Fibroblast of the conjunctiva (primary cell): Measurements from ENCODE around the gene FGF11.

Experiments used
- DNase-seq: peaks from one replicate; pipeline ENCODE4 v3.0.0-alpha.2; 2010; ENCODE audit warnings: low read depth

The FGF11 gene

DNA sequence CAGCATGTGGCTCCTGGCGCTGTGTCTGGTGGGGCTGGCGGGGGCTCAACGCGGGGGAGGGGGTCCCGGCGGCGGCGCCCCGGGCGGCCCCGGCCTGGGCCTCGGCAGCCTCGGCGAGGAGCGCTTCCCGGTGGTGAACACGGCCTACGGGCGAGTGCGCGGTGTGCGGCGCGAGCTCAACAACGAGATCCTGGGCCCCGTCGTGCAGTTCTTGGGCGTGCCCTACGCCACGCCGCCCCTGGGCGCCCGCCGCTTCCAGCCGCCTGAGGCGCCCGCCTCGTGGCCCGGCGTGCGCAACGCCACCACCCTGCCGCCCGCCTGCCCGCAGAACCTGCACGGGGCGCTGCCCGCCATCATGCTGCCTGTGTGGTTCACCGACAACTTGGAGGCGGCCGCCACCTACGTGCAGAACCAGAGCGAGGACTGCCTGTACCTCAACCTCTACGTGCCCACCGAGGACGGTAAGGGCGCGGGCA is 31.0 kb upstream of the FGF11 start:
- DNase-seq = no peak

DNA sequence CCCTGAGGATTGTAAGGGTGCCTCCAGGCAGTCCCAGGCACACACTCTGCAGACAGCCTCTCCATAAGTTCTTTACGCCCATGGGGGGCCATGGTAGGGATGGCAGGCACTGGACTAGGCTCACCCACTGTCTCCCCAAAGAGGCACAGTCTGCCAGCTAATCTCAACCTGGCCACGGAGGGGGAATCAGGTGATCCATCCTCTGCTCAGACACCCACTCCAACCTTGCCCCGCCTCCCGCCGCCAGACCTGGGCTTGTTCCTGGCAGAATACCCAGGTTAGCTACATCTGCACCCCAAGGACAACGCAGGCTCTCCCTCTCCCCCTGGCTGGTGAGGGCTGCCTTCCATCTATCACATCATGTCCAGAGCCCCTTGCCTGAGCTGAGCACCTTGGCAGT is 30.4 kb upstream of the FGF11 start:
- no peak for DNase-seq

DNA sequence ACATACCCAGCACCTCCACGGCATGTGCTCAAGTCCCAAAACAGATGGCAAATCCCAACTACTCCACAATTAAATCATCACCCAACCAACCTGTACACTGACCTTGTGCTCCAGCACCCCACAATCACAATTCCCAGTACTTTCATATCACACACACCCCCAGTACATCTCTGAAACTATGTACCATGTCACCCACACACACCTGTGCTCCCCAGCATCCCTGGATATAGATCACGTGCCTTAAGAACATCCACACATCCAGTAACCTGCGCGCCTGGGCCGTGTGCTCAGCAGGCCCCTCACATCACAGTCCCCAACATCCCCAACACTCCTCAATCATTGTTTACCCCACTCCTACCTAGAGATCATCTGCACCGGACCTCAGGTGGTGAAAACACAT is 29.6 kb upstream of the FGF11 start:
- no peak for DNase-seq

DNA sequence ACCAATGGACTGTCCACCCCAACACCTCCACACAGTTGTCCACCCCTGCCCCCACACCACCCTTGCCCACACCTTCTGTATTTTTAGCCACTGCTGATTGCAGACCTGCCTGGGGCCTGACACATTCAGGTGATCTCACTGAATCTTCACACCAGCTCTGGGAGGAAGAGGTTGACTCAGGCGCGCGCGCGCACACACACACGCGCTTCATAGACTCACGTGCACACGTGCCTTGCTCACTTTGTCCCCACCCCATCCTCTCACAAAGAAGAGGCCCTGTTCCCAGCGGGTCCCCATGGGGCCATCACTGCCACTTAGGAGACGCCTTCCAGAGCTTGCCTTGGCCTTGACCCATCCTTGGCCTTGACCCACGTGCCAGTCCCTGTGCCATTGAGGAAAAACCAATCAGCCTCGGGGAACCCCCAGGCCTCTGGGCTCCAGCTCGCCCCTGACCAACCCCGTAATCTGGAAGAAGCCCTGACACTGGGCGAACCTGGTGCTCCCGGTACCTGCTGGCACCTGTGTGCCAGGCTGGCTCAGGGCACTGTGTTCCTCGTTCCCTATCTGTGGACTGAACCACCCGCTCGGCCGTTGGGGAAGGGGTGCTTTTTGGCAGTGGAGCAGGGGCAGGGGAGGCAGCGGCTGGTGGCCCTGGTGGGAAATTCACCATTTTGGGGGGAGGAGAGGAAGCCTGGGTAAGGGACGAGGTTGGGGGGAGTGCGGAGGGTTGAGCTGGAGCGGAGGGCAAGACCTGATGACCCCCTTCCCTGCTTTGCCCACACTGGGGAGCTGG is 28.5 kb upstream of the FGF11 start:
- DNase-seq = no peak

DNA sequence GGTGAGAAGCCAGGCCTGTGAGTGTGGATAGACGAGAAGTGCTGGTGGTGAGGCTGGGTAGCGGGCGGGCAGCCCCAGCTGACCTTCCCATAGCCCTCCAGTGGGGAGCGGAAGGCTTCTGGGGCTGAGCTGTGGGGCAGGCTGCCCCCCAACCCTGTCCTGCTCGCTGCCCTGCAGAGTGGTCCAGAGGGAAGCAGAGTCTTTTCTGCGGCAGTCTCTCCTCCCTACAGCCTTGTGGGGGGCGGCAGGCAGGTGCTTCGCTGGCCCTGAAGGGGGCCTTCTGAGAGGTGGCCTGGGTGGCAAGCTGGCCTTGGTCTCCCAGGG is 27.9 kb upstream of the FGF11 start:
- DNase-seq = no peak

DNA sequence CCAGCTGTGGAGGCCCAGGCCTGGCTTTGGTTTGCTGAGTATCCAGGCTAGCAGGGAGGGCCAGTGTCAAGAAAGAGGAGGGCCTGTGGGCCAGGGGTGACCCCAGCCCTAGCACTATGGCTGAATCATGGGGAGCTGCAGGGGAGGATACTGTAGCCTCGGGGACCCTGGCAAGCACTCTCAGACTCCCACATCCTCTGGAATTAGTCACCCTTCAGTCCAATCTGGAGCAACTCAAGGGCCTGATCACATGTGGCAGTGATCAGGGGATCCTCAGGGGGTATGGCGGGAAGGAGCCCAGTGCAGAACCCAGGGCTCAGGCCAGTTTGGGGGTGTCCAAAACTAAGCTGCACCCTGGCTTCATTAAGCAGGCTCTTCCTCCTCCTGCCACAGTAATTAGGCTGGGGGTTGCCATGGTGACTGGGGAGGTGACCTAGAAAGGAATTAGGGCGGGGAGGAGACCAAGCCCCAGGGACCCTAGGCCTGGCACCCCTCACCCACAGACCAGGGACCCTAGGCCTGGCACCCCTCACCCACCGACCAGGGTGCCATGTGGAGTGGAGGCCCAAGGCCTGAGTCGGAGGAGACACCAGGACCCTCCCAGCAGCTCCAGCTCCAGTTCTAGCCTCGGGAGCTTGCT is 25.8 kb upstream of the FGF11 start:
- no peak for DNase-seq

DNA sequence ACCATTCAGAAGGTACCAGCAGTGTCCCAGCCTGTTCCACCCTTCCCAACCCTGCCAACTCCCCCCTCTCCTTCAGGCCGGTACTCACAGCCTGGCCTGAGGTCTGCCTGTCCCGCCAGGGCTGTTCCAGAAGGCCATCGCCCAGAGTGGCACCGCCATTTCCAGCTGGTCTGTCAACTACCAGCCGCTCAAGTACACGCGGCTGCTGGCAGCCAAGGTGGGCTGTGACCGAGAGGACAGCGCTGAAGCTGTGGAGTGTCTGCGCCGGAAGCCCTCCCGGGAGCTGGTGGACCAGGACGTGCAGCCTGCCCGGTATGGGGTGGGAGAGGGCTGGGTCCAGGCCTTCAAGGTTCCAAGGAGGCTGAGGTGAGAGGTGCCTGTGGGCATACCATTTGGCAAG is 24.5 kb upstream of the FGF11 start:
- DNase-seq = no peak

DNA sequence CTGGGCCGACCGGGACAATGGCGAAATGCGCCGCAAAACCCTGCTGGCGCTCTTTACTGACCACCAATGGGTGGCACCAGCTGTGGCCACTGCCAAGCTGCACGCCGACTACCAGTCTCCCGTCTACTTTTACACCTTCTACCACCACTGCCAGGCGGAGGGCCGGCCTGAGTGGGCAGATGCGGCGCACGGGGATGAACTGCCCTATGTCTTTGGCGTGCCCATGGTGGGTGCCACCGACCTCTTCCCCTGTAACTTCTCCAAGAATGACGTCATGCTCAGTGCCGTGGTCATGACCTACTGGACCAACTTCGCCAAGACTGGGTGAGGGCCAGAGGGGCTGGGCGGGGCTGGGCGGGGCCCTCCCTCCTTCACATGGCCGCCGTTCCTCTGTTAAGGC is 23.5 kb upstream of the FGF11 start:
- DNase-seq = no peak

DNA sequence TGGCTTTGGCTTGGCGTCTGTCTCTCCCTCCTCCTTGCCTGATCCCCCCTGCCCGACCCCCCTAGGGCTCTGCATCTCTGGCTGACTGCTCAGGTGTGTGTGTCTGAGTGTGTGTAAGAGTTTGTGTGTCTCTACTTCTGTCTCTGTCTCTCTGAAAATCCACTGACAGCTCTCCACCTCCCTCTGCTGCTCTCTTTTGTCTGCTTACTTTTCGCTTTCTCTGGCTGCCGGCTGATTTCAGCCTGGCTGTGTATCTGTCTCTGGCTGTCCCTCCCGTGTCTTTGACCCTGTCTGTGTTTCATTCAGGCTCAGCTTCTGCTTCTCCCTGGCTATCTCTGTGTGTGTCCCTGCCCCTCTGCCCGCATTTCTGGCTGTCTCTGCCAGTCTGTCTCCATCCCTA is 23.0 kb upstream of the FGF11 start:
- no peak for DNase-seq

DNA sequence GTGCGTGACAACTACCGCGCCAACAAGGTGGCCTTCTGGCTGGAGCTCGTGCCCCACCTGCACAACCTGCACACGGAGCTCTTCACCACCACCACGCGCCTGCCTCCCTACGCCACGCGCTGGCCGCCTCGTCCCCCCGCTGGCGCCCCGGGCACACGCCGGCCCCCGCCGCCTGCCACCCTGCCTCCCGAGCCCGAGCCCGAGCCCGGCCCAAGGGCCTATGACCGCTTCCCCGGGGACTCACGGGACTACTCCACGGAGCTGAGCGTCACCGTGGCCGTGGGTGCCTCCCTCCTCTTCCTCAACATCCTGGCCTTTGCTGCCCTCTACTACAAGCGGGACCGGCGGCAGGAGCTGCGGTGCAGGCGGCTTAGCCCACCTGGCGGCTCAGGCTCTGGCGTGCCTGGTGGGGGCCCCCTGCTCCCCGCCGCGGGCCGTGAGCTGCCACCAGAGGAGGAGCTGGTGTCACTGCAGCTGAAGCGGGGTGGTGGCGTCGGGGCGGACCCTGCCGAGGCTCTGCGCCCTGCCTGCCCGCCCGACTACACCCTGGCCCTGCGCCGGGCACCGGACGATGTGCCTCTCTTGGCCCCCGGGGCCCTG is 22.2 kb upstream of the FGF11 start:
- DNase-seq = no peak

DNA sequence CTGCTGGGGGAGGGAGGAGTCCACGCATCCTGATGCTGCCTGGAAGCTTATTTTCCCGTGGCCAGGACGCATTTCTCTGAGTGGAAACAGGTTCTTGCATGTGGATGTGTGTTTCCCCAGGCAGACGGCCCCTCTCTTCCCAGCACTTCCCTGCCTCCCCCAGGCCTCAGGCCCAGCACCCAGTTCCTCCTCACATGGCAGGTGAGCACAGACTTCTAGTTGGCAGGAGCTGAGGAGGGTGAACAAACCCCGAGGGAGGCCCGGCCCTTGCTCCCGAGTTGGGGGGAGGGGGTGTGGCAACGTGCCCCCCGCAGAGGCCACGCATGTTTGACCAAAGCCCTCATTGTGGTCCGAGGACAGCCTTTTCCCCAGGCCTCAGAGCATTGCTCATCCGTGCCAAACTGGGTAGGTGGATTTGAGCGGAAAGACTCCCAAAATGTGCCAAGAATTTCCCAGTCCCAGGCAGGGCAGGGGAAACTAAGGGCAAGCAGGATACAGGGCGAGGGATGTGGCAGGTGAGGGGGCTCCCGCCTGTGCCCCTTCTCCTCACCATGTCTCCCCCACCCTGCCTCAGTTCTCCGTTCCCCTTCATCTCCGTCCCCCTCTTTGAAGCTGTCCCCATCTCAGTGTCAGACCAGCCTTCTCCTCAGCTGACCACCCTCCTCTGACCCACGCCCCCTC is 20.7 kb upstream of the FGF11 start:
- no peak for DNase-seq

DNA sequence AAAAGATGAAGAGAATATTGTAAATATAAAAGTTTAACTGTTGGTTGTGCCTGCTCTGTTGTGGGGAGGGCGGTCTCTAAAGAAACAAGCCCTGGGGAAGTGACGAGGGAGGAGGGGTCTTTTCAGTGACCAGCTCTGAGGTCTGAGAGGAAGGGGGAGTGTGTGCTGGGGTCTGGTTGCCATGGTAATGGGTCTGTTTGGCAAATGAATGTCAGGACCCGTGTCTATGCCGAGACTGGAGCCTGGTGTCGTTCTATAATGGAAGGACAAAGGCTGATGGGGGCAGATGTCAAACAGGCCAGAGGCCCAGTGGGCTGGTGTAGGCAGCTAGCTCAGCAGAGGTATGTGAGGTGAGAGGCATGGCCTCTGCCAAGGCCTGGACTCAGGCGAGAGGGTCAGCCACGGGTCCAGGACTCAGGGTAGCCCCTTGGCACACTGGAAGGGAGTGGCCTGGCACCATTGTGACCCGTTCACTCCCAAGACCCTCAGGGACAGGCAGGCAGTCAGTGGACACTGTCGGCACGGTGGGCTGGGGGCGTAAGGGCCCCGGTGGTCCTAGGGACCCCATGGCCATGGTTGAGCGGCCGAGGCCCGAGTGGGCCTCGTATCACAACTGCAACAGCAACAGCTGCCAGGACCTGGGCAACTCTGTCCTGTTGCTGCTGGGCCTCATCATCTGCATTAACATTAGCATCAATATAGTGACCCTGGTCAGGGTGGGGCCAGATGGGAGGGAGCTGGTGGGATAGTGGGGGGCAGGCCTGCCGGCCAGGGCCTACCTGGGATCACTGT is 19.3 kb upstream of the FGF11 start, which contains the start of gene SPEM1:
Gene SPEM1 (plus strand): TSS at position 506 of the 792 bp plus-strand sequence. CDS start 61 bp downstream, at position 567.
- no peak for DNase-seq

DNA sequence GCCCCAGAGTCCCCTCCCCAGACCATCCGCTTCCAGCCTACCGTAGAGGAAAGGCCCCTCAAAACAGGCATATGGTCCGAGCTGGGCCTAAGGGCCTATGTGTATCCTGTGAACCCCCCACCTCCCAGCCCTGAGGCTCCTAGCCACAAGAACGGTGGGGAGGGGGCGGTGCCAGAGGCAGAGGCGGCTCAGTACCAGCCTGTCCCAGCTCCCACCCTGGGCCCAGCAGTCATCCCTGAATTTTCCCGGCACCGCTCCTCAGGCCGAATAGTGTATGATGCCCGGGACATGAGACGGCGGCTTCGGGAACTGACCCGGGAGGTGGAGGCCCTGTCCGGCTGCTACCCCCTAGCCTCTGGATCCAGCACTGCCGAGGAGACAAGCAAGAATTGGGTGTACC is 18.1 kb upstream of the FGF11 start:
- no peak for DNase-seq

DNA sequence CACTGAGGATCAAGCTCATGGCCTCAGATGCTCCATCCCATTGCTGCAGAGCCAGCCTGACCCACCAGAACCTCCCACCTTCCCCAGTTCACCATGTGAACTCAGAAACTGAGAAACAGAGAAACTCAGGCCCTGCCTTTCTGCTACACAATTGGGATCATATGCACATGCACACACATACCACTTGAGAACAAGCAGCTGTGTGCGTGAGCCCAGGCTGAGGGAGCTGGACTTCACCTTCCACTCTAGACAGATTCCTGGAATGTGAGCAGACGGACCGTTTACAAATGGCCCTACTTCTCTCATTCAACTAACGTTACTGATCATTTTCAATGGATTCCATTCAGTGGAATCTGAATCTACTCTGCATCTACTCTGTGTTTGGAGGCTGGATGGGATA is 15.6 kb upstream of the FGF11 start:
- no peak for DNase-seq

DNA sequence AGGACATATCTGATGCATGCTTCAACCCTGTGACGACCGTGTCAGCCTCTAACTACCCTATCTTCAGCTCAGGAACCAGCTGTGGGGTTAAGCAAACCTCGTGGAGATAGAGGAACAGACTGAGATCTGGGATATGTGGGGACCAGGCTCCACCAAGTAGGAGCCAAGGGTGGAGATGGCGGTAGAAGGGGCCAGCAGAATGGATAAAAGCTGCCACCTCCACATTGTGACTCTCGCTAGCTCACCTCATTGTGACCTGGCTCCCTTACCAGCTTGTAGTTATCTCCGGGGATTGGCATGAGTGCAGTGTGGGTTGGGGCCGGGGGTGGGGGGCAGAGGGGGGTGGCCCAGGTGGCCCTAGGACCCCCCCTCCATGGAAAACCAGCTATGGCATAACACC is 14.0 kb upstream of the FGF11 start, which contains the start of gene SPEM2:
Gene SPEM2 (plus strand): TSS at position 301 of the 400 bp plus-strand sequence. CDS start 73 bp downstream, at position 374.
- DNase-seq = no peak

DNA sequence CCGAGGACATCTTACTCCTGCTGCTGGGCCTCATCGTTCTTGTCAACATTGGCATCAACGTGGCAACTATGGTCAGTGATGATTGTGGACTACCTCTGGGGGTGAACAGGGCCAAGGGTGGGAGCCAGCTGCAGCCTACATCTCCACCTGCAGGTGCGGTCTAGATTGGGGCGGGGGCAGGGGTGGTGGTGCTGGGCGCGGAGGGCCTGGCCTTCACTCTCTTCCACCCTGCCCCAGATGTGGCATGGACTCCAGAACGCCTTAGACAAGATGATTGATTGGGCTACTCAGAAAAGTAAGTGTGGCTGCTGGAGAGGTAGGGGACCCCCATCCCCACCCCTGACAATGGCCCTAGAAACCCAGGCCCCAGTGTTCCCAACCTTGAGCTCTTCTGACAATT is 13.6 kb upstream of the FGF11 start:
- no peak for DNase-seq

DNA sequence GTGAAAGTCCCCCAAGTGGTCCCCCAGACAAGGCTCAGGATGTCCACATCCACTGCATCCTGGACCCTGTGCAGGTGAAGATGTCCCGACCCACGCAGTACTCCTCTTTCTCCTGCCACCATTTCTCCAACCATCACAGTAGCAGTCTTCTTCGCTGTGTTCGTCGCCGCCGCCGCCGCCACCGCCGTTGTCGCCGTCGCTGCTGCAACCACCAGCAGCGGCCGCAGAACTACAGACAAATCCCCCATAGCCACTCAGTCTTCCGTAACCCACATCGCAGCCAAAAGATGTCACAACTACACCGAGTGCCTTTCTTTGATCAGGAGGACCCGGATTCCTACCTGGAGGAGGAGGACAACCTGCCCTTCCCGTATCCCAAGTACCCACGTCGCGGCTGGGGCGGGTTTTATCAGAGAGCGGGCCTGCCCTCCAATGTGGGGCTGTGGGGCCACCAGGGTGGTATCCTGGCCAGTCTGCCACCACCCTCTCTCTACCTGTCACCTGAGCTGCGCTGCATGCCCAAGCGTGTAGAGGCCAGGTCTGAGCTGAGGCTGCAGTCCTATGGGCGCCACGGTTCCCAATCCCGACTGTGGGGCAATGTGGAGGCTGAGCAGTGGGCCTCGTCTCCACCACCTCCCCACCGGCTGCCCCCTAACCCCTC is 13.0 kb upstream of the FGF11 start:
- no peak for DNase-seq

DNA sequence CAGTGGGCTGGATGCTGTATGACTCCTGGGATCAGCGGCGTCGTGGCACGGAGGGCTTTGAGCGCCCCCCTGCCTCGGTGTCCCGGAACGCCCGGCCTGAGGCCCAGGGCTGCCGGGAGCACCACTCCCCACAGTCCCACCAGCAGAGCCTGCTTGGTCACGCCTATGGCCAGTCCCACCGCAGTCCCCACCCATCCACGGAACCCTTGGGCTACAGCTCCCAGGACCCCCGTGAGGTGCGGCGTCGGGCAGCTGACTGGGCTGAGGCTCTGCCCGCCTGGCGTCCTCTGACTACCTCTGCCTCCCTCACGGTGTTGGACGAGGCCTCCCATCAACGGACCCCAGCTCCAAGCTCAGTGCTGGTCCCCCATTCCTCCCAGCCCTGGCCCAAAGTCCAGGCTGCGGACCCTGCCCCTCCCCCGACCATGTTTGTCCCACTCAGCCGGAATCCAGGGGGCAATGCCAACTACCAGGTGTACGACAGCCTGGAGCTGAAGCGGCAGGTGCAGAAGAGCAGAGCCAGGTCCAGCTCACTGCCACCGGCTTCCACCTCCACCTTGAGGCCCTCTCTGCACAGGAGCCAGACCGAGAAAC is 12.3 kb upstream of the FGF11 start:
- DNase-seq = no peak

DNA sequence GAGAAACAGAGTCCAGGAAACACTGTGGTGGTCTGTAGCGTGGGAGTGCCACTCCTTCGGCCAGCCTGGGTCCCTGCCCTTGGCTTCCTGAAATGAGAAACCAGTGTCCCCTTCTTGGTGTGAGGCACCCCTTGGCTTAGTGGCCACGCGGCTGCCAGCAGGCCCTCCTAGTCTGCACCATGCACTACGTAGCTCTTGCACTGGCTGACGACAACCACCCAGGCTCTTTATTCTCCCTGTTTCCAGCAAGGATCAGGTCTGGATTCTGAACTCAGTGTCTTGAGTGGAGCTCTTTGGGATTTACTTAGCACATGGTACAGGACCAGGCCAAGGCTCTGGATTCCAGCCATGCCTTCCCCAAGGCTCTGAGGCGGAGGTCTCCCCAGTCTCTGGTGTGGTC is 11.8 kb upstream of the FGF11 start:
- DNase-seq = no peak

DNA sequence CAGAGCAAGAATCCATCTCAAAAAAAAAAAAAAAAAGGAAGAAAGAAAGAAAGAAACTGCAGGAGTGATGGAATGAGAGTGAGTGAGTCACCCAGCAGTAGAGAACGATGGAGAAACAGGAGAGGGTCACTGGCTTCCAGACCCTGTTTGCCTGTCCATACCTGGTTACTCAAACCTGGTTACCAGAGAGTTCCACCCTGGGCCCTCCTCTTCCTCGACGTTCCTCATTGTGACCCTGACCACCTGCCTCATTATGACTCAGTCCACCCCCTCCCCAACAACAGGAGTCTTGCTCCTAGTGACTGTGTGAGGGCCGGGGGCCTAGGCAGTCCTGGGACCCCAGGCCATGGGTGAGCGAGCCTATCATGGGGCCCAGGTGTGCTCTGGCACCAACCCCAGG is 10.8 kb upstream of the FGF11 start, which contains the start of gene SPEM3:
Gene SPEM3 (plus strand): TSS at position 301 of the 400 bp plus-strand sequence. CDS start 46 bp downstream, at position 347.
- DNase-seq = no peak

DNA sequence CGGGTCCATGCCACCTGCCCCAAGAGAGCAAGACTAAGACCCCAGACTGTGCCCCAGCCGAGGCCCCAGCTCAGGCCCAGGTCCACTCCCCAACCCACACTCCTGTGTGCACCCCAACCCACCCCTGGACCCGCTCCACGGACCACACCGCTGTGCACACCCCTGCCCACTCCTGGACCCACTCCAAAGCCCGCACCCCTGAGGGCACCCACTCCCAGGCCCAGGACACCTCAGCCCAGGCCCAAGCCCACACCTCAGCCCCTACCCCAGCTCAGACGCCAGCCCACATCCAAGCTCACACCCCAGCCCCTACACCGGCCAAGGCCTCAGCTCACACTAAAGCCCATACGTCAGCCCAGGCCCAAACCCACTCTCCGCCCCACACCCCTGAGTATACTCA is 9.6 kb upstream of the FGF11 start:
- DNase-seq = no peak
